NCI-H510A treated with DMSO at 0.1 percent for 48 hours (cell line): ENCODE results near the gene FXR2.
"Not testable (repeated sequence)": the region's sequence is repeated elsewhere in the genome, so short reads cannot be mapped to it uniquely, and the experiment has no call there.

Experiments used
- DNase-seq: peaks from one replicate; lab custom pipeline; 2025; lab: John Stamatoyannopoulos, UW

Gene FXR2

DNA sequence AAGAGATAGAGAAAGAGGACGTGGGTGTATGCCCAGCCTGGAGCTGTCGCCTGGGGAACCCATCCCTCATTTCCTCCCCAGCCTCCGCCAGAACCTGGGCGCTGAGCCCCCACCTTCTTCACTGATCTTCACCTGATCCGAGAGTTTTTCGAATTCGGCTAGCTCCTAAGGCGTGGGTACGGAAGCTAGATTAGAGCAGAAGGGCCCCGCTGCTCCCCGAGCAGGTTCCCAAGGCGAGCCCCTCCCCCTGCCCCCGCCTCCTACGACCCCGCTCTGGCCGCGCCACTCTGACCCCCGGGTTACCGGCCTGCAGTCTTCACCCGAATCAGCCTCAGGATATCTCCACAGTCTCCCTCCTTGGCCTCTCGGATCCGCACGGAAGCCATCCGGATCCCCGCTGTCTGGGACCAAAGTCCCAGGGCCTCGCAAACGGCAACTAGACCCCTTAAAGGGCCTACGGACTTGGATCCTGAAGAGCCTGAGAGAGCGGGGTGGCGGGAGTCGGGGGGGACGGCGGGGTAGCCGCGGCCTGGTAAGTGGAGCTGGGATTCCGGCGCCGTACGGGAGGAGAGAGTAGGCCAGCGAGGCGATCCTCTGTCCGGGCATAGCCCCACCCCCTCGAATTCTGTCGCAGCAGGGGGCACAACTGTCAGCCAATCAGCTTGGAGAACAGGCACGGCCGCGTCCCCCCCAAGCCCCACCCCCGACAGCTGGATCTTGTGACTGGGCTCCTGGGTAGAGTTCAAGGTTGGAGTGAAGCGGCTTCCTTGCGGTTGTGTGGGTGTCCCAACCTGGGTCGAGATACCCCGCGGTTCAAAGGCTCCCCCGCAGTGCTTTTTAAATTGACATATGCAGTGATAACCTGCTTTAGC lies 12.8 kb upstream of the FXR2 start, which contains the start of gene SAT2:
Gene SAT2 (minus strand): TSS at position 572 of the 872 bp plus-strand sequence. CDS start 186 bp downstream, at position 386.
- peak; percentile 93 for DNase-seq

DNA sequence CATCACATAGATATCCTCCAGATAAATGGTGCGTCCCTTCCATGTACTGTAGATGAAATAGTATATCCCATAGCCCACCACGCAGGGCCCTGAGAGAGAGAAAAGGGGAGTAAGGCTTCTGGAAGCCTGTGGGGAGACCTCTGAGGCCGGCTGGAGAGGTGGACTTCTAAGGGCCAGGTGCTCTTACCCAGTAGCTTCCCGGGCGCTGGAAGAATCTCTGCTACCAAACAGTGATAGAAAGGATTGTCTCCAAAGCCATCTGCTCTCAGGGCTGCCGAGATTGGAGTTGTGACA lies 12.2 kb upstream of the FXR2 start:
- no peak for DNase-seq

DNA sequence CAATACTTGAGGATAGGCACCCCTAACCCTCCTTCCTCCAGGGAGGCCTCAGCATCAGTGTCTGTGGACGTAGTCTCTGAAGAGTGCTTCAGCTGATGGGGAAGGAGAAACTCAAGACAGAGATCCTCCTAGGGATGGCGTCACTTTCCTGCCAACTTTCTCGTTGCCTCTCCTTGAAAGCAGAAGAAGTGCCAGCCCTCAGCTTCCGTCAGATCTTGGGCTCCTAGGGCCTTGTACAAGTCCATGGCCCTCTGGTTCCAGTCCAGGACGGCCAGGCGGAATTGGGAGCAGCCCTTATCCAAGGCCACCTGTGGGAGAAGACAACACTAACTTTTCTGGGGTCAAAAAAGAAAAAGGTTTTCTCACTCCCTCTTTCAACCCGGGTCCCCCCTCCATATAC lies 11.6 kb upstream of the FXR2 start:
- no peak for DNase-seq

DNA sequence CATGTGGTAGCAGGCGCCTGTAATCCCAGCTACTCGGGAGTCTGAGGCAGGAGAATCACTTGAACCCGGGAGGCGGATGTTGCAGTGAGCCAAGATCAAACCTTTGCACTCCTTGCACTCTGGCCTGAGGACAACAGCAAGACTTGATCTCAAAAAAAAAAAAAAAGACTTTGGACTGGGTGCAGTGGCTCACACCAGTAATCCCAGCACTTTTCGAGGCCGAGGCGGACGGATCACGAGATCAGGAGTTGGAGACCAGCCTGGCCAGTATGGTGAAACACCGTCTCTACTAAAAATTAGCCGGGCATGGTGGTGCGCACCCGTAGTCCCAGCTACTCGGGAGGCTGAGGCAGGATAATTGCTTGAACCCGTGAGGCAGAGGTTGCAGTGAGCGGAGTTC lies 11.1 kb upstream of the FXR2 start:
- DNase-seq = not testable (repeated sequence)

DNA sequence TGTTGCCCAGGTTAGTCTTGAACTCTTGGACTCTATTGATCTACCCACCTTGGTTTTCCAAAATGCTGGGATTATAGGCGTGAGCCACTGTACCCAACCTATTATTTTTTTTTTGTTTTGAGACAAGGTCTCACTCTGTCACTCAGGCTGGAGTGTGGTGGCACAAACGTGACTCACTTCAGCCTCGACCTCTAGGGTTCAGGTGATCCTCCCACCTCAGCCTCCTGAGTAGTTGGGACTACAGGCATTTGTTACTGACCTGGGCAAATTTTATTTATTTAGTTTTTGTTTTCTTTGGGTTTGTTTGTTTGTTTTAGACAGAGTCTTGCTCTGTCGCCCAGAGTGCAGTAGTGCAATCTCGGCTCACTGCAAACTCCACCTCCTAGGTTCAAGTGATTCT lies 9.0 kb upstream of the FXR2 start:
- DNase-seq = no peak

DNA sequence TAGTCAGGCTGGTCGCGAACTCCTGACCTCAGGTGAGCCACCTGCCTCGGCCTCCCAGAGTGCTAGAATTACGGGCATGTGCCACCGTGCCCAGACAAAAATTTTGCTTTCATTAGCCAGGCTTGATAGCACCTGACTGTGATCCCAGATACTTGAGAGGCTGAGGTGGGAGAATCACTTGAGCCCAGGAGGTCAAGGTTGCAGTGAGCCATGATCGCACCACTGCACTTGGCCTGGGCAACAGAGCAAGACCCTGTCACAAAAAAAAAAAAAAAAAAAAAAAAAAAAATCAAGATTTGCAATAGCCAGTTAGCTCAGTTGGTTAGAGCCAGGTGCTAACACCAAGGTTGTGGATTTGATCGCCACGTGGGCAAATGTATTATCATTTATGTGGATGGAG lies 6.1 kb upstream of the FXR2 start:
- DNase-seq = no peak

DNA sequence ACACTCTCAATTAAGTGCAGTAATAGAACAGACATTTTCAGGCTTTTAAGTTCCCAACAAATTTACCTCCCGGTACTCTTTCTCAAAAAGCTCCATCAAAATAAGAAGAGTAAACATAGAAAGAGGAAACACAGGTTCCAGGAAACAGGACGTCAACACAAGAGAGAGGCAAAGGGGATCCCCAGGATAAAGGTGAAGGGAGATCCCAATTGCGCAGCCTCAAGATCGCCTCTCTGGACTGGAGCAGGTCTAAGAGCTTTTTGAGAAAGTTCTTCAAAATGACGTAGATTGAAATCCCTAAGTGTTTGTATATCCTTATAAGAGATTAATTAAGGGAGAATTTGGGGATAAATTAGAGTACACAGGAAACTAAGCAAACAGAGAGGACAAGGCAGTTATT lies 3.9 kb upstream of the FXR2 start:
- DNase-seq = no peak

DNA sequence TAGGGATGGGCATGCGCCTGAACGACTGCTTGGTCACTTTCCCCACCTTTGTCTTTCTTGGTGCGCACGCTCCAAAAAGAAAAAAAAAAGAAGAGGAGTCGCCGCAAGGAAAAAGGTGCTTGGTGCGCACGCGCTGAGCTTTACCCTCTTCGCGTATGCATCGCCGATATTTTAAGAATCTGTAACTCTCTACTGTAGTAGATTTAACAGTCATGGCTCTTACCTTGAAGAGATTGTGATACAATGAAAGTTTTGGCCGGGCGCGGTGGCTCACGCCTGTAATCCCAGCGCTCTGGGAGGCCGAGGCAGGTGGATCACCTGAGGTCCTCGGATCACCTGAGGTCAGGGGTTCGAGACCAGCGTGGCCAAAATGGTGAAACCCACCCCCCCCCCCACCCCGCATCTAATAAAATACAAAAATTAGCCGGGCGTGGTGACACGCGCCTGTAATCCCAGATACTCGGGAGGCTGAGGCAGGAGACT lies 609 bp upstream of the FXR2 start:
- no peak for DNase-seq

DNA sequence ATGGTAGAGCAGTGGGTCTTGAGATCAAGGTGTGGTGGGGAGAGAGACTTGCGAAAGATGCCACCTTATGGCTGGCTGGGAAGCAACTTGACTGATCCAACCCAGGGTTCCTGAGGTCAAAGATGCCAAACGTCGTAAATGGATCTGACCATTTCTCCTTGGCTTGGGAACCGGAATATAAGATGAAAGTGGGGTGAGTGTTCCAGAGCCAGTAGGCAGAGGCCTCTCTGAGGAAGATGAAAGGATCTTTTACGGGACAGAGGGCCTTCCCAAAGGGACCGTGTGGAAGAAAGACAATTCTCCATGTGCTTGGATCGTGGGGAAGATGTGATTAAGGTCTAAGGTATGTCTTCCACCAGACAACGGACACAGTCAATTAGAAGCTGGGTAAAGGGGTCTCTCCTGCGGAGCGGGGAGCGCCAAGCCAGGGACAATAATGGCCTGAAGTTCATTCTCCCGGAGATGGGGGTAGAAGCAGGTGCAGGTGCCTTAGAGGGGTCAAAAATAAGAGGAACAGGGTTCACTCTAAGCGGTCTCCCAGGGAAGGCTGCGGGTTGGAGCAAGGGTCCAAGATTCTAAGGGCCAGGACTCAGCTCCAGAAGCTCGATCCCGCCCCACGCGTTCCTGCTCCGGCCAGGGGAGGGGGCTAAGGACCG lies 800 bp downstream of the FXR2 start:
- DNase-seq = peak; percentile 35

DNA sequence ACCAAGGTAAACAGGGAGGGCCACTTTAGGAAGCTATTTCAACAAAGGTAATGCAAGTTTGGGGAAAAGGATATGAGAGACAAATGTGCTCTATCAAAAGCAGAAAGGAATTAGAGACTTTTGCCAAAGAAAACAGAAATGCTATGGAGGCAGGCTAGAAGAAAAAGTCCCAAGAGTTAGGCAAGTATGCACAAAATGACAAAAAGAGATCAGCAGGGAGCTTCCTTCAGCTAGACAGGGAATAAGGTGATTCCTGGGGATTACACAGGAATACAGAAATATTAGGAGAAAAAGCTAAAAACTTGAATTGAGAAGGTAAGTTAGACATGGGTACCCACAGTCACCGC lies 2.4 kb downstream of the FXR2 start:
- DNase-seq = no peak

DNA sequence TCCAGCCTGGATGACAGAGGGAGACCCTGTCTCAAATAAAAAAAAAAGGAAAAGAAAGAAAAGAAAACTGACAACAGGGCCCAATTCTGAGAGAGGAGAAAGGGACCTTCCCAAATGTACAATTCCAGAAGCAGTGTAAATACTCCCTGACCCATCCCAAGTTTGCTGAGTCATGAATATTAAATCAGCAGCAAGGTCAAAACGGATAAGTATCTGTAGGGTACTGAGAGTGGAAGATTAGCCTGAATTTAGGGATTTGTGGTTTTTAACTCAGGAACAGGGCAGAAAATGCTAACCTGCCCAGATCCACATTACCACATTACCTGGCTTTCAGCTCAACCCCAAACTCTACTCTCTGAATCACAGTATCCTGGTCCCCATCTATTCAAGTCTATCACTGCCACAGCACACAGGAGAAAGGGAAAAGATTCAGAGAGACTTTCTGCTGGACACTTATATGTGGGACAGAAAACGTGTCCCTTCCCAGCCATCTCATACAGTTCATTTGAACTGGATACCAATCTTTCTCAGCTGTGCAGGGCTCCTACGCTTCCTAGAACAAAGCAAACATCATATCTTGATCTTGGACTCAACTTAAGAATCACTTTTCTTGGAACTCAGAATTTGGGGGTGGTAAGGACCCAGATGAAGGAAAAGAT lies 2.9 kb downstream of the FXR2 start:
- no peak for DNase-seq

DNA sequence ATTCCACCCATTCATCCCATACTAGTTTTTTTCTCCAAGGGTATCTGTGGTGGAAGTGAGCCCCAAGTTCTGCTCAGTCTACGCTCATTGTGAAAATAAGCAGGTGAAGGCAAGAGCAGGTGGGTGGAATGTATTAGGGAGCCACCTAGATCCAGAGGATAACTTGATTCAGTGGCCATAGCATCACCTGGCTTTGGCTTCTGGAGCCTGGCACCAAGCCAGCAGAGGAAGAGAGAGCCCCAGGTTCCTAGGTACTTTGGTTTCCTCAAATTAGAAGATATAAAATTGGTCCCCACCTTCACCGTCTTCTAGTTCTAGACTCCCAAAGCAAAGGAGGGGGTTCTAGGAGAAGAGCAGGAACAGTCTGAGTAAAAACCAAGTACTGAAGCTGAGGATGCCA lies 4.1 kb downstream of the FXR2 start:
- DNase-seq = peak; percentile 4

DNA sequence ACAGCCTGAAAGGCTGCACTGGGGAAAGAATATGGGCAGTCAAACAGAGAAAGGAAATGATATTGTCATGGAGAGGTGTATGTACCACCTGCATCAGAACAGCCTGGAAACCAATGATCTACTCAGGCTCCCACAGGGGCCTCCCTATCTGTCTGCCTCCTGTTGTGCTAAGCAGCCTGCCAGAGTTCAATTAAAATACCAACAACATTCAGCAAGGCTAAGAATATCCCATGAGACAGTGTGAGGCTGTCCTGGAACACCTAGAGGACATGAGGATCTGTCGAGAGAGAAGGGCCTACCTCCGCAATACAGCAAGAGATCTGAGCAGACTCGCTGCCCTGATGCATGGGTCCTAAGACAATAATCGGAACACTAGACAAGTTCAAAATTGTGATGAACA lies 8.4 kb downstream of the FXR2 start:
- no peak for DNase-seq

DNA sequence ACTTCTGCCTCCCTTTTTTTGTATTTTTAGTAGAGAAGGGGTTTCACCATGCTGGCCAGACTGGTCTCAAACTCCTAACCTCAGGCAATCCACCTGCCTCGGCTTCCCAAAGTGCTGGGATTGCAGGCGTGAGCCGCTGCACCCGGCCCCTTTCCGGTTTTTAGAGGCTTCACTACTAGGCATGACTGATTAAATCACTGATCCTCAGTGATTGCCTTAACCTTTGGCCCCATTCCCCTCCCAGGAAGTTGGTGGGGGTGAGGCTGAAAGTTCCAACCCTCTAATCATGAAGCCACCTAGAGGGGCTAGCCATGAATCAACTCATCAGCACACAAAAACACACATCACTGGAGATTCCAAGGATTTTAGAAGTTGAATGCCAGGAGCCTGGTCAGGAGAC lies 17.1 kb downstream of the FXR2 start:
- DNase-seq = not testable (repeated sequence)

DNA sequence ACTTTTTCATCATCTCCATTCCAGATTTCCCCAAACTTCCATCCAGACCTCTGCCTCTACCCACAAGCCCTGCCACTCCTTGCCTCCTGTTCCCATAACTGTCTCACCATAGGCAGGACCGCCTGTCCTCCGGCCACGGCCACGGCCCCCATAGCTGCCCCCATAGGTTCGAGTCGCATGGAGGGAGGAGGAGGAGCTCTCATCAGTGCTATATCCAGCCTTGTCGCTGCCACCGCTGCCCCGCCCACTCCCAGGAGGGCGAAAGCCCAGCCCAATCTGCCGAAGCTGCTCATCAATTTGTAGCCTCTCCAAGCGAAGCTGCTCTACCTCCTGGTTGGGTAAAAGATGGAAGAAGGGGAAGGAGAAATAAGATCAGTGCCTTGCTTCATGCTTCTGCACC lies 21.4 kb downstream of the FXR2 start:
- no peak for DNase-seq

DNA sequence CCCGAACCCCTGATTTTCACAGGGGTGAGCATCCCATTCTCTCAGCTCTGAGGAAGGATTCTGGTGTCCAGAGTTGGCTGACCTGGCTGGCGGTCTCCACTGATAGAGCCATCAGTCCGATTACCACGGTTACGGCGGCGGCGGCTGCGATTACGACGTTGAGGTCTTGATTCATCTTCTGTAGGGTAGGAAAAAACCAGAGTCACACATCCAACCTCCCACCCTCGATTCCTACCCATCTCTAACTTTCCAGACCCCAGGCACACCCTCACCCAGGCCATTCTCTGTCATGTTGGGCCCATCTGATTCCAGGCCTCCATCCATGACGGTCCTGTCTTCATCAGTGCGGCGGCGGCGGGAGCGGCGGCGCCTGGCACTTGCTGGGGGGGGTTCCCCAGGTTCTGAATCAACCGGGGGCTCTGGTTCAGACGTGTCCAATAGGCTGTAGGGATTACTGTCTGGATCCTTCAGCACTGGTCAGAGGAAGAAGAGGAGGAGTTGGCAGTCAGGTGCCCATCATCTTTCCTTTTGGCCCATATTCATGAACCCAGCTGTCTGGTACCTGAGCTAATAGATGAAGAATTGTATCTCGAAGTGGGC lies 22.2 kb downstream of the FXR2 start:
- no peak for DNase-seq

DNA sequence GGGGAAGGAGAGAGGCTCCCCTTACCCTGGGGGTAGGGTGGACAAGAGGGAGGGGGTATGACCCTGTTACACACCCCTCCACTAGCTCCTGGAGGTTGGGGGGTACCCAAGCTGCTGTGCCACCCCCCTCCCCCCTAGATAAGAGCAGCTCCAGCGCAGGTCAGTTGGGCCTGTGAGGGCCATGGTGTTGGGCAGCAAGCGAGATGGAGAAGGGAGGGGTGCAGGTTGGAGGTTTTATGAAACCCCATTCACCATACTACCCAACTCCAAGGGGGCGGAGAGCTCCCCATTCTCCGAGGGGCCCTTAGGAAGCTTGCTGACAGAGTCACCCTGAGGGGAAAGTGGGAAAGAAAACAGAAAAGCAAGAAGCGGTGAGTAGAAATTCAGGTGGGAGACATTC lies 23.1 kb downstream of the FXR2 start:
- no peak for DNase-seq

DNA sequence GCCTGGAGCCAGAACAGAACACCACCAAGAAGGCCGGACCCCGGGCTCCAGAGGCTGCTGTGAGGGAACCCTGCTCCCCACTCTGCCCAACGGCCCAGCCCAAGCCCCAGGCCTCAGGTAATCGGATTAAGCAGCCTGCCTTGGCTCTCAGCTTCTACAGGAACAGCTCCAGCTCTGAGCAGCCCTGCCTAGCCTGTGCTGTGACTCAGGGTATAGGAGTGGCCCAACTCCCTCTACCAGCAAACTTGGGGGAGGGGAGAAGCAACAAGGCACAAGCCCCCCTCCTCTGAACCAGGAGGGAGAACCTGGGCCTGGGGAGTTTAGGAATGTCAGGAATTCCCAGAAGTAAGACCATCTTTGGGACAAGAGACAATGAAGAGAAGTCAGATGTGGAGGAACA lies 24.0 kb downstream of the FXR2 start:
- no peak for DNase-seq

DNA sequence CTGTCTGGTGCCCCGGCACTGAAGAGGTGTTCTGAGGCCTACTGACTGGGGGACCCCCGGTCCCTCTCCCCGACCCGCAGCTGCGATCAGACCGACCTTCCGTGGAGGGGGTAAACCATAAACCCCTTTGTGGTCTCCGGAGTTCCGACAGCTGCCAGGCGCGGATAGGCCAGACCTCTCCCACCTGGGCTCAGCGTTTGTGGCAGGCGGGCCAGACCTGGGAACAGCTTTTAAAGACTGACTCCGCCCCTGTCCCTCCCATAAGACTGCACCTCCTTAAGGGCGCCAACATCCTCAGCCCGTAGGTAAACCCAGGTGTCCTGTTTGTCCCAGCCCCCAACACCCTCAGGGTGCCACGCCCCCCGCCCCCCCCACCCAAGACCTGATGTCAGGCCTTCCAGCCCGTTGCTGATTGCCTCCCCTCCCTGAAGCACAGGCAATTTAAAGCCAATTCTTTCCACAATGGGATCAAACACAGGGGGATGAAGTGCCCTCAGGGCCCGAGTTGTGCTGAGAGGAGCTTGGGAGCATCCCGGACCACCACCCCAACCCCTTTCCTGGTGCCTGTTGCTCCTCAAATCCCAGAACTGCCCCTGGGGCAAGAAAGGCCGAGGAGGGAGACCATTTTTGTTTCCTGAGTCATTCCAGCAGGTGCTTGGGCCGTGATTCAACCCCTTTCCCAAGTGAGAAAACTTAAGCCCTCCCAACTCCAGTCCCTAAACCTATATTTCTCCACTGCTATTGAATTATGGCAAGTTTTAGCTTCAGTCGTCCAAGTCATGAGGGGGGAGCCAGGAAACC lies 24.6 kb downstream of the FXR2 start, which contains the start of gene SOX15:
Gene SOX15 (minus strand): TSS at position 204 of the 801 bp plus-strand sequence. CDS start 418 bp downstream, outside the sequence.
- DNase-seq = no peak

DNA sequence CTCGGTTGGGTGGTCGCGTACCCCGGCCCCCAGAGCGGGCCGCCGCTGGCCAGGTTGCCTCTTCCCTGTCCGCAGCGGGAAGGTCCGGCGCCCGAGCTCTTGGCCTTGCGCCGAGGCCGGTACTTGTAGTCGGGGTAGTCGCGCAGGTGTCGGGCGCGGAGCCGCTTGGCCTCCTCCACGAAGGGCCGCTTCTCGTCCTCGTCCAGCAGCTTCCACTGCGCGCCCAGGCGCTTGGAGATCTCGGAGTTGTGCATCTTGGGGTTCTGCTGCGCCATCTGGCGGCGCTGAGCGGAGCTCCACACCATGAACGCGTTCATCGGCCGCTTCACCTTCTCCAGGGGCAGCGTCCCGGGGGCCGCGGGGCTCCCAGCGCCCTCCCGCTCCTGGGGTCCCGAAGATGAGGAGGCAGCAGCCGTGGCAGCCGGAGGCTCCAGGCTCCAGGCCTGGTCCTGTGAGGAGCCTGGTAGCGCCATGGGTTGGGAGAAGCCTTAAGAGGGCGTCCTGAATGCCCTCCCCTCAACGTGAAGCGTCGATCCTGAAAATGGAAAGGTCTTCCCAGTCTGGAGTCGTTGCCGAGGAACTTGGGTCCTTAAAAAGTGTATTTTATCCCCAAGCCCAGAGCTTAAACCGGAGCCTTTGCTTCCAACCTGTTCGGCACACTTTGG lies 25.4 kb downstream of the FXR2 start:
- no peak for DNase-seq

DNA sequence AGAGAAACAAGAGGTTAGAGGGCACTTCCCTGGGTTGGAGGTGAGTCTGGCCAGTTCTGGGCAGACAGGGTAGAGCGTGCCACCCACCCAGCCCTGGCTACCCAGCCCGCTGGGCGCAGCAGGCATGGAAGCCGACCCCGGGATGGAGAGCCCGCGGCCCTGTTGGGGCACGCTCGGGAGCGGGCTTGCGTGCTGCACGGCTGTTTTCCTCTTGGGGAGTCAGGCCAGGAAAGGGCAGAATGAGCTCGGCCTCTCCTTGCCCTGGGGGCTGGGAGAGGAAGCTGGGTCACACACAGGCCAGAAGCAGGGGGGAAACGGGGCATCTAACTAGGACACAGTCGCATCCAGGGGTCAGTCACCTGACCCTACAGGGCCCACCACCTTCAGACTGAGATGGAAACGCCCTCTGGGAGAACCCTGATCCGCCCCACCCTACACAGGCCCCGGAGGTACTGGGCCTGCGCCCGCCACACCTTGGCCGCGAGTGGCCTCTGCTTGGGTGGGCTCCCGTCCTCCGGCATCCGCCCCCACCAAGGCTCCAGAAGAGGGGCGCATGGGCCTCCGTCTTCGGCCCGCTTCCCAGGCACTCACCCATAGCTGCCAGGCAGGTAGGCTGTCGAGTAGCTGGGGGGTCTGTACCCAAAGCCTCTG lies 26.0 kb downstream of the FXR2 start:
- no peak for DNase-seq
